Osteocyte (in vitro differentiated cells): ENCODE results near the gene MTM1. TPM values are rescaled to one million over a fixed set of nuclear protein-coding genes. Genes with fewer than 3 reads are reported as not detected.

Experiments used
- DNase-seq: peaks from one replicate; pipeline ENCODE4 v3.0.0; 2021; ENCODE audit warnings: mixed read lengths; ENCODE audit not compliant: unreplicated experiment; ENCODE audit errors: extremely low spot score
- H3K27ac Mint-ChIP-seq: one replicate; pipeline ENCODE4 v1.8.0; 2021; ENCODE audit warnings: mild to moderate bottlenecking, mixed read lengths; ENCODE audit not compliant: unreplicated experiment
- H3K27me3 Mint-ChIP-seq: one replicate; pipeline ENCODE4 v1.8.0; 2021; ENCODE audit warnings: mixed read lengths; ENCODE audit not compliant: unreplicated experiment
- H3K36me3 Mint-ChIP-seq: one replicate; pipeline ENCODE4 v1.8.0; 2021; ENCODE audit warnings: mixed read lengths; ENCODE audit not compliant: unreplicated experiment
- H3K4me1 Mint-ChIP-seq: one replicate; pipeline ENCODE4 v1.8.0; 2021; ENCODE audit warnings: mixed read lengths; ENCODE audit not compliant: unreplicated experiment
- H3K4me3 Mint-ChIP-seq: one replicate; pipeline ENCODE4 v1.8.0; 2021; ENCODE audit warnings: mild to moderate bottlenecking, moderate library complexity, mixed read lengths; ENCODE audit not compliant: unreplicated experiment
- H3K9me3 Mint-ChIP-seq: one replicate; pipeline ENCODE4 v1.8.0; 2021; ENCODE audit warnings: mixed read lengths; ENCODE audit not compliant: unreplicated experiment
- total RNA-seq: library from RNA; stranded (reverse); gene quantifications from 2 replicates; pipeline ENCODE4 v1.2.1, GENCODE V29; 2021
- TF ChIP-seq, protein P1 (sequence below): fragments of 200-600 bp; sonication (generic); IDR thresholded peaks from 2 replicates; pipeline ENCODE4 v1.5.0; 2021; ENCODE audit warnings: antibody characterized with exemption, mild to moderate bottlenecking, moderate library complexity

The MTM1 gene
- total RNA-seq, 1 donor from 2014 or later, result 10.2 TPM

DNA sequence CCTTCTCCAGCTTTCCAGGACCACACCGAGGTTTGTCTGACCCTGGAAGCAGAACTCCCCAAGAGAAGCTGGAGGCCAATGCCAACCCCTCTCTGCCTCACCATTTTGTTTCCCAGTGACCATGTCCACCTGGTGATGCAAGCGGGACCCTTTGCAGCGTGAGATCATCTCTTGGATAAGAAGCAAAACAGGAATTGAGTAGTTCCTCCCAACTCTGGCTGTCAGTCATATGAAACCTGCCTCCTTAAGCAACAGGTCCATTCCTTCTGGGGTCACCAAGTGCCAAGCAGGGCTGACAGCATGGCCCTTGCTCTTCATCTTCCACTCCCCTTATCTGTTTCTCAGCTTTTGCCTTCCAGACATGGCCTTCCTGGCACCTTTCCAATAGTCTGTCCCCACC is 41.3 kb upstream of the MTM1 start:
- no peaks in the 10 kb centered on the region for H3K4me1 Mint-ChIP-seq
- no peaks in the 10 kb centered on the region for H3K36me3 Mint-ChIP-seq
- H3K27me3 Mint-ChIP-seq, result peaks cover 3% of the 10 kb centered on the region
- DNase-seq, result no peak
- TF ChIP-seq, protein P1, sequence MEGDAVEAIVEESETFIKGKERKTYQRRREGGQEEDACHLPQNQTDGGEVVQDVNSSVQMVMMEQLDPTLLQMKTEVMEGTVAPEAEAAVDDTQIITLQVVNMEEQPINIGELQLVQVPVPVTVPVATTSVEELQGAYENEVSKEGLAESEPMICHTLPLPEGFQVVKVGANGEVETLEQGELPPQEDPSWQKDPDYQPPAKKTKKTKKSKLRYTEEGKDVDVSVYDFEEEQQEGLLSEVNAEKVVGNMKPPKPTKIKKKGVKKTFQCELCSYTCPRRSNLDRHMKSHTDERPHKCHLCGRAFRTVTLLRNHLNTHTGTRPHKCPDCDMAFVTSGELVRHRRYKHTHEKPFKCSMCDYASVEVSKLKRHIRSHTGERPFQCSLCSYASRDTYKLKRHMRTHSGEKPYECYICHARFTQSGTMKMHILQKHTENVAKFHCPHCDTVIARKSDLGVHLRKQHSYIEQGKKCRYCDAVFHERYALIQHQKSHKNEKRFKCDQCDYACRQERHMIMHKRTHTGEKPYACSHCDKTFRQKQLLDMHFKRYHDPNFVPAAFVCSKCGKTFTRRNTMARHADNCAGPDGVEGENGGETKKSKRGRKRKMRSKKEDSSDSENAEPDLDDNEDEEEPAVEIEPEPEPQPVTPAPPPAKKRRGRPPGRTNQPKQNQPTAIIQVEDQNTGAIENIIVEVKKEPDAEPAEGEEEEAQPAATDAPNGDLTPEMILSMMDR, result no peak
- H3K9me3 Mint-ChIP-seq, result no peaks in the 10 kb centered on the region
- H3K4me3 Mint-ChIP-seq, result no peak overlapping the region
- H3K27ac Mint-ChIP-seq, result no peak overlapping the region

DNA sequence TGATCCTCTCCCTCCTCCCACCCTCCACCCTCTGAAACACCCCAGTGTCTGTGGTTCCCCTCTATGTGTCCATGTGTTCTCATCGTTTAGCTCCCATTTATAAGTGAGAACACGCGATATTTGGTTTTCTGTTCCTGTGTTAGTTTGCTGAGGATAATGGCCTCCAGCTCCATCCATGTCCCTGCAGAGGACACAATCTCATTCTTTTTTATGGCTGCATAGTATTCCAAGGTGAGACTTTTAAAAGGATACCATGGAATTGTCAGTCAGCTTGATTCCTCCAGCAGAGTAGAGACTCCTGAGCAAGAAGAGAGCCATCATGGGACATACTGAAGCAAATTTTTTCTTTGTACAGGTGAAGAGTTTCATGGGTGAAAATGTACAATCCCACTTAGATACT is 38.8 kb upstream of the MTM1 start:
- no peaks in the 10 kb centered on the region for H3K4me1 Mint-ChIP-seq
- peaks cover 7% of the 10 kb centered on the region for H3K9me3 Mint-ChIP-seq
- H3K36me3 Mint-ChIP-seq, result no peaks in the 10 kb centered on the region
- TF ChIP-seq, protein P1, result no peak
- DNase-seq, result no peak
- no peak overlapping the region for H3K27ac Mint-ChIP-seq
- H3K4me3 Mint-ChIP-seq, result no peak overlapping the region
- no peaks in the 10 kb centered on the region for H3K27me3 Mint-ChIP-seq

DNA sequence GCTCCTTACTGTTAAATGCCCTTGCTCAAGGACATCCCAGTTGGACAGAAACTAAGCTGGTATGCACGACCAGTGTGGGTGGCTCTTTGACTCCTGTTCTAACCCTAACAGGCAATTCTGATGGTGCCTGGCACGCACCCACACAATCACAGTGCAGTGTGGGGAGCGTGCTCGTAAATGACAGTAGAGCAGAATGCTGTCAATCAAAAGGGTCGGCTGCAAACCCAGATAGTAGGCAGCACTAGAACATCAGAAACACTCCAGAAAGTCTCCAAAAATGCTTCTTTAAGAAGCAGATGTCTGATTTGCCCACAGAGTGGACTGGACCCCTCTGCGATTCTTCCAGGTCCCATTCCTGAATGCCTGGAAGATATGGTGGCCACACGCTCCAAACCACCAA is 37.6 kb upstream of the MTM1 start:
- Mint-ChIP-seq H3K4me3 (no peak overlapping the region), H3K27me3 (no peaks in the 10 kb centered on the region), H3K27ac (no peak overlapping the region), H3K4me1 (no peaks in the 10 kb centered on the region), H3K36me3 (no peaks in the 10 kb centered on the region), H3K9me3 (peaks cover 14% of the 10 kb centered on the region)
- DNase-seq, result no peak
- TF ChIP-seq, protein P1, result no peak

DNA sequence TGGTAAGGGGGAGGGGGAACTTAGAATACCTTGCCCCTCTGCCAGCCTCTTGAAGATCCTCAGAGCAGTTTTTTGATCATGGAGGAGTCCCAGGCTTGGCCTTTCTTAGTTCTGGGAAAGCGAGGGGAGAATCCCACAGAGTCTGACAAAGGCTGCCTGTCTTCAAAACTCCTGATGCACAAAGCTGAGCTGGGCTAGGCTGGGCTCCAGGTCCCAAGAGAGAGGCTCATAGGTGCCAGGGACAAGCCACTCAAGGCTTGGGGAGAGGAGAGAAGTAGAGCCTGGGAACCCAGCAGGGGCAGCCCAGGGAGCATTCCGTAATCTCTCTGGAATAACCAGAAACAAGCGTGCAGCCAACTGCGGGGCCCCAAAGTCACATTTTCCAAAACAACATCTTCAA is 37.0 kb upstream of the MTM1 start:
- Mint-ChIP-seq H3K9me3 (peaks cover 20% of the 10 kb centered on the region), H3K27me3 (no peaks in the 10 kb centered on the region), H3K4me1 (no peaks in the 10 kb centered on the region), H3K4me3 (no peak overlapping the region), H3K27ac (no peak overlapping the region), H3K36me3 (no peaks in the 10 kb centered on the region)
- TF ChIP-seq, protein P1, result no peak
- no peak for DNase-seq

DNA sequence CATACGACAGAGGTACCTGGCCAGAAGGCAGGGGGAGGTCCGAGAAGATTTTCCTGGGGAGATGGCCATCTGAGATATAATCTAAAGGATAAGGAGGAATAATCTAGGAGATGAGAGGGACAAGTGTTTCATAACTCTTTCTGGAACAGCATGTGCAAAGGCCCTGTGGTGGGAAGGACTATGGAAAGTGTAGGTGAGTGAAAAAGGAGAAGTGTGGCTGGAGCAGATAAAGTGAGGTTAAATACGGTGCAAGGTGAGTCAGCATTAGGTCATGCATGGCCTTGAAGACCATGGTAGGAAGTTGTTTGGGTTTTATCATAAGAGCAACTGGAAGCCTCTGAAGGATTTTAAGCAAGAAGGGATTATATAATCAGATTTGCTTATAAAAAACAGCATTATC is 34.6 kb upstream of the MTM1 start:
- Mint-ChIP-seq H3K27ac (no peak overlapping the region), H3K4me3 (no peak overlapping the region), H3K4me1 (no peaks in the 10 kb centered on the region), H3K9me3 (peaks cover 20% of the 10 kb centered on the region), H3K27me3 (no peaks in the 10 kb centered on the region), H3K36me3 (no peaks in the 10 kb centered on the region)
- no peak for DNase-seq
- TF ChIP-seq, protein P1, result no peak
